Erythroblast (primary cell): Measurements from ENCODE around the gene KRTAP4-5.

Experiments used
- GATA1 ChIP-seq: IDR thresholded peaks from 2 replicates; pipeline ENCODE4 v1.6.1; 2011; ENCODE audit warnings: low read depth, mild to moderate bottlenecking, control low read depth, low read length, moderate library complexity
- POLR2A ChIP-seq: IDR thresholded peaks from 2 replicates; pipeline ENCODE4 v1.6.1; 2011; ENCODE audit warnings: mild to moderate bottlenecking, low read length

GRCh38 chr17:41103896-41104295 is 45.7 kb downstream of the KRTAP4-5 start:
- no peak for TF ChIP-seq POLR2A
- no peak for TF ChIP-seq GATA1
